IMR-90 (cell line): ENCODE data around the gene HS2ST1. TPM values are rescaled to one million over a fixed set of nuclear protein-coding genes. Genes with fewer than 3 reads are reported as not detected.

Experiments used
- ATAC-seq: fragments of 200-7000 bp; cut with Tn5 transposase; 2 replicates; pipeline ENCODE4 v1.9.1; 2020; ENCODE audit warnings: low read depth, mild to moderate bottlenecking, moderate library complexity
- BruUV-seq: library from RNA; stranded (reverse); fragments of 400-500 nt; replicated peaks from 2 replicates; lab custom pipeline; 2021; lab: Mats Ljungman, UMichigan
- CTCF ChIA-PET: fragments of 300-600 bp; formaldehyde crosslinking; extraction: SDS; loops from one replicate; lab custom pipeline; 2021; ENCODE audit warnings: antibody characterized with exemption; lab: Yijun Ruan, JAX
- POLR2A ChIA-PET: fragments of 300-600 bp; sonication (Branson Sonifier 250); formaldehyde crosslinking; loops from one replicate; lab custom pipeline; 2022; ENCODE audit warnings: antibody characterized with exemption; ENCODE audit not compliant: unreplicated experiment; lab: Charles Lee
- DNase-seq: peaks from one replicate; pipeline ENCODE4 v3.0.0; 2013
- H2AFZ ChIP-seq: replicated peaks from 2 replicates; pipeline ENCODE3; 2013; ENCODE audit warnings: low read length, mild to moderate bottlenecking; ENCODE audit not compliant: poor library complexity
- H2AK5ac ChIP-seq: 2 replicates; pipeline ENCODE4 v1.6.1; 2013; ENCODE audit warnings: low read depth, low read length, inconsistent platforms
- H2AK9ac ChIP-seq: replicated peaks from 2 replicates; pipeline ENCODE3; 2013; ENCODE audit warnings: mild to moderate bottlenecking, low read depth, low read length, moderate library complexity; ENCODE audit not compliant: poor library complexity
- H2BK120ac ChIP-seq: 2 replicates; pipeline ENCODE4 v1.6.1; 2013; ENCODE audit warnings: low read depth, low read length, inconsistent platforms
- H2BK15ac ChIP-seq: 3 replicates; pipeline ENCODE4 v1.6.1; 2013; ENCODE audit warnings: low read depth, low read length, inconsistent platforms
- H2BK20ac ChIP-seq: 2 replicates; pipeline ENCODE4 v1.6.1; 2013; ENCODE audit warnings: low read depth, mild to moderate bottlenecking, inconsistent platforms, low read length, moderate library complexity
- H2BK5ac ChIP-seq: 2 replicates; pipeline ENCODE4 v1.6.1; 2013; ENCODE audit warnings: mild to moderate bottlenecking, low read depth, low read length, inconsistent platforms; ENCODE audit not compliant: poor library complexity, severe bottlenecking
- H3K14ac ChIP-seq: replicated peaks from 2 replicates; pipeline ENCODE4 v1.6.1; 2013; ENCODE audit warnings: low read depth, low read length, inconsistent platforms
- H3K18ac ChIP-seq: 2 replicates; pipeline ENCODE4 v1.6.1; 2013; ENCODE audit warnings: low read depth, low read length, control low read depth
- H3K23ac ChIP-seq: 2 replicates; pipeline ENCODE4 v1.6.1; 2013; ENCODE audit warnings: low read depth, low read length, inconsistent platforms
- H3K27ac ChIP-seq: 2 replicates; pipeline ENCODE4 v1.5.1; 2013; ENCODE audit warnings: mild to moderate bottlenecking, control low read depth, low read length; ENCODE audit not compliant: insufficient read depth
- H3K27me3 ChIP-seq: 2 replicates; pipeline ENCODE4 v1.6.1; 2013; ENCODE audit warnings: low read length; ENCODE audit not compliant: control insufficient read depth, insufficient read depth
- H3K36me3 ChIP-seq: 2 replicates; pipeline ENCODE4 v1.6.1; 2013; ENCODE audit warnings: low read length, mixed read lengths; ENCODE audit not compliant: control insufficient read depth, insufficient read depth
- H3K4ac ChIP-seq: 2 replicates; pipeline ENCODE4 v1.6.1; 2013; ENCODE audit warnings: low read depth, low read length, inconsistent platforms
- H3K4me1 ChIP-seq: 2 replicates; pipeline ENCODE4 v1.6.1; 2013; ENCODE audit warnings: low read length, mixed read lengths; ENCODE audit not compliant: control insufficient read depth, insufficient read depth
- H3K4me2 ChIP-seq: 2 replicates; pipeline ENCODE4 v1.6.1; 2013; ENCODE audit warnings: low read depth, mild to moderate bottlenecking, control low read depth, low read length, moderate library complexity
- H3K4me3 ChIP-seq: 2 replicates; pipeline ENCODE4 v1.5.1; 2013; ENCODE audit warnings: low read depth, mild to moderate bottlenecking, control low read depth, low read length, moderate library complexity; ENCODE audit not compliant: insufficient read depth
- H3K56ac ChIP-seq: 2 replicates; pipeline ENCODE4 v1.6.1; 2013; ENCODE audit warnings: low read length, inconsistent platforms; ENCODE audit not compliant: insufficient read depth; ENCODE audit errors: extremely low read depth
- H3K79me1 ChIP-seq, 2 experiments: 2 replicates each; pipeline ENCODE4 v1.6.1; 2013; ENCODE audit warnings: low read length in 2 of 2, inconsistent platforms in 1 of 2, low read depth in 1 of 2
- H3K9ac ChIP-seq: 2 replicates; pipeline ENCODE4 v1.6.1; 2013; ENCODE audit warnings: low read depth, low read length, control low read depth
- H3K9me1 ChIP-seq: 2 replicates; pipeline ENCODE4 v1.6.1; 2013; ENCODE audit warnings: low read length, inconsistent platforms; ENCODE audit not compliant: insufficient read depth
- H3K9me3 ChIP-seq: 2 replicates; pipeline ENCODE4 v1.6.1; 2013; ENCODE audit warnings: low read length; ENCODE audit not compliant: control insufficient read depth, insufficient read depth
- H4K20me1 ChIP-seq: 2 replicates; pipeline ENCODE4 v1.6.1; 2013; ENCODE audit warnings: low read length, inconsistent platforms; ENCODE audit not compliant: insufficient read depth
- H4K5ac ChIP-seq: 2 replicates; pipeline ENCODE4 v1.6.1; 2013; ENCODE audit warnings: mild to moderate bottlenecking, low read depth, low read length, control low read depth
- H4K8ac ChIP-seq, 2 experiments: 2 replicates each; pipeline ENCODE4 v1.6.1; 2013; ENCODE audit warnings: low read depth in 2 of 2, low read length in 2 of 2, control low read depth in 1 of 2, inconsistent platforms in 1 of 2
- H4K91ac ChIP-seq: 2 replicates; pipeline ENCODE4 v1.6.1; 2013; ENCODE audit warnings: low read depth, low read length, inconsistent platforms; ENCODE audit not compliant: insufficient read depth
- MAZ ChIP-seq: IDR thresholded peaks from 2 replicates; pipeline ENCODE4 v1.6.1; 2012; ENCODE audit warnings: low read depth, mild to moderate bottlenecking, low read length, improper control_type of control experiment, moderate library complexity, borderline replicate concordance
- MXI1 ChIP-seq: IDR thresholded peaks from 2 replicates; pipeline ENCODE4 v1.6.1; 2012; ENCODE audit warnings: low read depth, mild to moderate bottlenecking, low read length, moderate library complexity, borderline replicate concordance
- RAD21 ChIP-seq: IDR thresholded peaks from 2 replicates; pipeline ENCODE4 v1.6.1; 2012; ENCODE audit warnings: low read length, improper control_type of control experiment
- WGBS, 2 experiments: methylation state at CpG; one replicate each; pipeline versions ENCODE4 v1.1.5 to v1.1.7; 2013; ENCODE audit warnings: missing lambda C conversion rate in 2 of 2; ENCODE audit not compliant: insufficient read length in 1 of 2; ENCODE audit errors: extremely low coverage in 2 of 2; 5-methylcytosine and 5-hydroxymethylcytosine counted together
- dilution Hi-C: fragments of 300-500 bp; cut with HindIII; formaldehyde crosslinking; loops from one replicate; pipeline ENCODE4 v1.14.3; 2018; ENCODE audit warnings: low sequenced_read_pairs; ENCODE audit not compliant: unreplicated experiment
- in situ Hi-C: fragments of 300-500 bp; cut with MboI; formaldehyde crosslinking; loops from 3 replicates; pipeline ENCODE4 v1.14.3; 2019; ENCODE audit warnings: low sequenced_read_pairs, inconsistent platforms, mixed read lengths
- intact Hi-C: fragments of 100-400 bp; cut with micrococcal nuclease; formaldehyde crosslinking; loops from 2 replicates; pipeline ENCODE4 v1.10.0; 2022
- polyA plus RNA-seq, 3 experiments: library from polyadenylated mRNA; depleted of rRNA; stranded (reverse); fragments of >200 nt; gene quantifications; 2 replicates each; pipeline ENCODE4 v1.2.3, GENCODE V29; 2012; ENCODE audit warnings: low replicate concordance in 1 of 3
- total RNA-seq: library from RNA; depleted of rRNA; stranded (reverse); fragments of >200 nt; gene quantifications from 2 replicates; pipeline ENCODE4 v1.2.3, GENCODE V29; 2012
- TF ChIP-seq, protein P1 (sequence below): fragments of 150-350 bp; IDR thresholded peaks from 2 replicates; pipeline ENCODE4 v1.6.1; 2016; ENCODE audit warnings: low read depth, mild to moderate bottlenecking, low read length, moderate library complexity, borderline replicate concordance

The HS2ST1 gene
- total and polyA plus RNA-seq, 2 of the 4 experiments (the other 2 are of a cell fraction), result 7.8 to 13.1 TPM

- H2BK15ac ChIP-seq, result no peak overlapping the region
- POLR2A ChIA-PET, result no interaction called here
- H2BK20ac ChIP-seq, result no peak overlapping the region
- no peak overlapping the region for H3K27ac ChIP-seq
- H2AK9ac ChIP-seq, result no peak overlapping the region
- H4K91ac ChIP-seq, result no peak overlapping the region
- no peak overlapping the region for H4K8ac ChIP-seq
- intact Hi-C loops (no loop called here), dilution Hi-C loops (no loop called here), in situ Hi-C loops (no loop called here)
- H4K20me1 ChIP-seq, result no peaks in the 10 kb centered on the region
- TF ChIP-seq RAD21, result no peak
- no peak for TF ChIP-seq MXI1
- TF ChIP-seq MAZ, result no peak
- TF ChIP-seq, protein P1, sequence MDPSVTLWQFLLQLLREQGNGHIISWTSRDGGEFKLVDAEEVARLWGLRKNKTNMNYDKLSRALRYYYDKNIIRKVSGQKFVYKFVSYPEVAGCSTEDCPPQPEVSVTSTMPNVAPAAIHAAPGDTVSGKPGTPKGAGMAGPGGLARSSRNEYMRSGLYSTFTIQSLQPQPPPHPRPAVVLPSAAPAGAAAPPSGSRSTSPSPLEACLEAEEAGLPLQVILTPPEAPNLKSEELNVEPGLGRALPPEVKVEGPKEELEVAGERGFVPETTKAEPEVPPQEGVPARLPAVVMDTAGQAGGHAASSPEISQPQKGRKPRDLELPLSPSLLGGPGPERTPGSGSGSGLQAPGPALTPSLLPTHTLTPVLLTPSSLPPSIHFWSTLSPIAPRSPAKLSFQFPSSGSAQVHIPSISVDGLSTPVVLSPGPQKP, result no peak
- no peak overlapping the region for H4K5ac ChIP-seq
- peaks cover 12 to 17% of the 10 kb centered on the region in 2 experiments for H3K79me1 ChIP-seq
- ATAC-seq (peak; percentile 29; the same call in 1 of the 2 replicates), DNase-seq (no peak)
- no peak overlapping the region for H3K23ac ChIP-seq
- H3K4me3 ChIP-seq, result no peak overlapping the region
- no peak overlapping the region for H3K4ac ChIP-seq
- H3K18ac ChIP-seq, result no peak overlapping the region
- no peak overlapping the region for H2BK5ac ChIP-seq
- H3K4me2 ChIP-seq, result no peak overlapping the region
- no peaks in the 10 kb centered on the region for H3K9me3 ChIP-seq
- no peaks in the 10 kb centered on the region for H3K4me1 ChIP-seq
- no peak overlapping the region for H2AK5ac ChIP-seq
- H3K56ac ChIP-seq, result no peak overlapping the region
- H3K27me3 ChIP-seq, result no peaks in the 10 kb centered on the region
- H2BK120ac ChIP-seq, result no peak overlapping the region
- H3K9ac ChIP-seq, result no peak overlapping the region
- H3K9me1 ChIP-seq, result no peaks in the 10 kb centered on the region
- no peak overlapping the region for H3K14ac ChIP-seq
- CTCF ChIA-PET, result interaction anchor here (0.7 kb wide), 1 partner anchor 52 kb away, joined by 3 read pairs; no protein-coding TSS in a partner anchor
- no peak overlapping the region for H2AFZ ChIP-seq
- no peaks in the 10 kb centered on the region for H3K36me3 ChIP-seq
- BruUV-seq, result no TSS peak
- no CpG with 5 or more reads among the region's 1 CpG for WGBS, 2 experiments
Observed at GRCh38 chr1:86942042-86942441, 27.6 kb downstream of the HS2ST1 start.
